Right lobe of liver (tissue), 6 donors: Measurements from ENCODE around the gene PBOV1. TPM values are rescaled to one million over a fixed set of nuclear protein-coding genes. Genes with fewer than 3 reads are reported as not detected.

Experiments used
- ATAC-seq, 4 donors: fragments of 200-7000 bp; cut with Tn5 transposase; one replicate each; pipeline ENCODE4 v1.9.1; 2020; ENCODE audit warnings: mild to moderate bottlenecking in 4 of 4, moderate library complexity in 4 of 4
- DNase-seq, 3 donors: peaks; one replicate each; pipeline ENCODE4 v3.0.0-alpha.2; 2020
- H3K27ac ChIP-seq, 3 donors: fragments of 200-600 bp; one replicate each; pipeline ENCODE4 v1.8.0; 2022
- H3K27me3 ChIP-seq, 2 donors: fragments of 200-600 bp; one replicate each; pipeline ENCODE4 v1.8.0; 2022
- H3K36me3 ChIP-seq, 4 donors: fragments of 200-600 bp; sonication (generic) in 1 of 4; one replicate each; pipeline versions ENCODE4 v1.5.1 to v1.8.0; 2017 to 2022; ENCODE audit warnings: control low read depth in 1 of 4
- H3K4me1 ChIP-seq, 4 donors: fragments of 200-600 bp; sonication (generic) in 1 of 4; one replicate each; pipeline versions ENCODE4 v1.5.1 to v1.8.0; 2017 to 2022; ENCODE audit warnings: control low read depth in 1 of 4
- H3K4me3 ChIP-seq, 3 donors: fragments of 200-600 bp; one replicate each; pipeline ENCODE4 v1.8.0; 2022
- H3K9me3 ChIP-seq, 4 donors: fragments of 200-600 bp; sonication (generic) in 1 of 4; one replicate each; pipeline versions ENCODE4 v1.5.1 to v1.8.0; 2017 to 2022; ENCODE audit warnings: control low read depth in 1 of 4
- CTCF ChIP-seq, 4 donors: fragments of 200-600 bp in 3 of 4; fragments of 450-650 bp in 1 of 4; IDR thresholded peaks; one replicate each; pipeline versions ENCODE4 v1.5.1 to v1.8.0; 2016 to 2022; ENCODE audit warnings: antibody characterized with exemption in 4 of 4, mild to moderate bottlenecking in 2 of 4
- POLR2A ChIP-seq: fragments of 450-650 bp; IDR thresholded peaks from one replicate; pipeline ENCODE4 v1.6.1; 2017; ENCODE audit warnings: antibody characterized with exemption, mild to moderate bottlenecking
- WGBS: methylation state at CpG from one replicate; pipeline ENCODE4 v1.1.6; 2018; ENCODE audit warnings: low coverage, low lambda C conversion rate; ENCODE audit not compliant: insufficient coverage; ENCODE audit errors: missing lambda C conversion rate; 5-methylcytosine and 5-hydroxymethylcytosine counted together
- intact Hi-C, 2 donors: fragments of 100-400 bp; cut with DNase I; formaldehyde crosslinking; loops; one replicate each; pipeline versions ENCODE4 v1.11.2 to v1.14.1; 2022
- total RNA-seq, 6 experiments: library from RNA; depleted of rRNA in 2 of 6; stranded (reverse); fragments of >200 nt in 2 of 6; fragmentation: NEBNext Ultra II Directional in 3 of 6; extraction: Animal tissue kit (Norgen Biotek cat#: 25700) in 3 of 6; gene quantifications; one replicate each; pipeline versions ENCODE4 v1.1.0 to v1.2.4, GENCODE V29; 2016 to 2023
- donor health status: DM: no; HTN: yes; CAD: no.
- donor health status: DM: no; HTN: no; CAD: no.
- donor health status: DM: no; HTN: no; CAD: no.
- donor health status: DM: no; HTN: yes; CAD: no.
- donor health status: DM: no; HTN: yes; CAD: no.

PBOV1 gene
- total RNA-seq, 6 experiments from 2014 or later = not detected

GRCh38 chr6:138248878-138249277 is 30.6 kb upstream of the PBOV1 start:
- Histone ChIP-seq H3K9me3 (no peaks in the 10 kb centered on the region), H3K4me3 (no peak overlapping the region), H3K4me1 (no peaks in the 10 kb centered on the region), H3K36me3 (no peaks in the 10 kb centered on the region), H3K27ac (no peak overlapping the region), H3K27me3 (no peaks in the 10 kb centered on the region)
- TF ChIP-seq CTCF (IDR thresholded peaks at IDR 0.05) (no peak), POLR2A (no peak)
- ATAC-seq (no peak), DNase-seq (no peak)
- WGBS = no CpG with 5 or more reads among the region's 1 CpG
- intact Hi-C loops = no loop called here

- TF ChIP-seq CTCF (IDR thresholded peaks at IDR 0.05) = no peak
- TF ChIP-seq POLR2A = no peak
- H3K4me3 ChIP-seq = no peak overlapping the region
- no peak for DNase-seq
- intact Hi-C loops = no loop called here
- no peak overlapping the region for H3K27ac ChIP-seq
- 60% methylated on average over 1 of the region's 7 CpGs for WGBS
- H3K9me3 ChIP-seq = no peaks in the 10 kb centered on the region
- H3K4me1 ChIP-seq = no peaks in the 10 kb centered on the region
- H3K36me3 ChIP-seq = no peaks in the 10 kb centered on the region
- ATAC-seq = no peak
- no peaks in the 10 kb centered on the region for H3K27me3 ChIP-seq
Measured at GRCh38 chr6:138248011-138248410, 29.7 kb upstream of the PBOV1 start.

- ATAC-seq (no peak), DNase-seq (no peak)
- no peaks in the 10 kb centered on the region for H3K9me3 ChIP-seq
- H3K27me3 ChIP-seq = no peaks in the 10 kb centered on the region
- H3K4me3 ChIP-seq = no peak overlapping the region
- TF ChIP-seq CTCF (IDR thresholded peaks at IDR 0.05) (no peak), POLR2A (no peak)
- H3K36me3 ChIP-seq = no peaks in the 10 kb centered on the region
- no peaks in the 10 kb centered on the region for H3K4me1 ChIP-seq
- intact Hi-C loops = no loop called here
- no peak overlapping the region for H3K27ac ChIP-seq
- WGBS = 86% methylated on average over 2 of the region's 3 CpGs
Measured at GRCh38 chr6:138246650-138247440, 28.6 kb upstream of the PBOV1 start.

- intact Hi-C loops = no loop called here
- Histone ChIP-seq H3K27ac (no peak overlapping the region), H3K9me3 (no peaks in the 10 kb centered on the region), H3K4me1 (no peaks in the 10 kb centered on the region), H3K36me3 (no peaks in the 10 kb centered on the region), H3K27me3 (no peaks in the 10 kb centered on the region), H3K4me3 (no peak overlapping the region)
- ATAC-seq (no peak), DNase-seq (no peak)
- WGBS = 56% methylated on average over 3 of the region's 3 CpGs
- TF ChIP-seq CTCF (IDR thresholded peaks at IDR 0.05) (no peak), POLR2A (no peak)
Measured at GRCh38 chr6:138245751-138246150, 27.5 kb upstream of the PBOV1 start.
